MM.1S (cell line): Measurements from ENCODE around the gene DOK1.

Source experiments
- CTCF ChIP-seq: fragments of 300-600 bp; sonication (generic); IDR thresholded peaks from 2 replicates; pipeline ENCODE4 v1.5.1; 2016; ENCODE audit warnings: antibody characterized with exemption, low read length, mixed read lengths
- EZH2 ChIP-seq: fragments of 300-600 bp; sonication (generic); optimal IDR thresholded peaks from 2 replicates; pipeline ENCODE3; 2017; ENCODE audit warnings: low read depth, mild to moderate bottlenecking, antibody characterized with exemption, low read length, mixed read lengths

GRCh38 chr2:74536166-74536950, 18.2 kb upstream of the DOK1 start:
- no peak for TF ChIP-seq CTCF
- TF ChIP-seq EZH2 = no peak
